IMR-90 (cell line): ENCODE measurements around the gene PYGO2. TPM values are rescaled to one million over a fixed set of nuclear protein-coding genes. Genes with fewer than 3 reads are reported as not detected.

Experiments
- ATAC-seq: fragments of 200-7000 bp; cut with Tn5 transposase; 2 replicates; pipeline ENCODE4 v1.9.1; 2020; ENCODE audit warnings: low read depth, mild to moderate bottlenecking, moderate library complexity
- Bru-seq: library from RNA; stranded (reverse); fragments of 400-500 nt; gene quantifications from one replicate; lab custom pipeline; 2021; lab: Mats Ljungman, UMichigan
- BruChase-seq, 2 experiments: library from RNA; stranded (reverse); fragments of 400-500 nt; gene quantifications; one replicate each; lab custom pipeline; 2021; lab: Mats Ljungman, UMichigan
- BruUV-seq: library from RNA; stranded (reverse); fragments of 400-500 nt; replicated peaks from 2 replicates; lab custom pipeline; 2021; lab: Mats Ljungman, UMichigan
- CTCF ChIA-PET: fragments of 300-600 bp; formaldehyde crosslinking; extraction: SDS; loops from one replicate; lab custom pipeline; 2021; ENCODE audit warnings: antibody characterized with exemption; lab: Yijun Ruan, JAX
- POLR2A ChIA-PET: fragments of 300-600 bp; sonication (Branson Sonifier 250); formaldehyde crosslinking; loops from one replicate; lab custom pipeline; 2022; ENCODE audit warnings: antibody characterized with exemption; ENCODE audit not compliant: unreplicated experiment; lab: Charles Lee
- DNase-seq: peaks from one replicate; pipeline ENCODE4 v3.0.0; 2013
- H2AFZ ChIP-seq: replicated peaks from 2 replicates; pipeline ENCODE3; 2013; ENCODE audit warnings: low read length, mild to moderate bottlenecking; ENCODE audit not compliant: poor library complexity
- H2AK5ac ChIP-seq: 2 replicates; pipeline ENCODE4 v1.6.1; 2013; ENCODE audit warnings: low read depth, low read length, inconsistent platforms
- H2AK9ac ChIP-seq: replicated peaks from 2 replicates; pipeline ENCODE3; 2013; ENCODE audit warnings: mild to moderate bottlenecking, low read depth, low read length, moderate library complexity; ENCODE audit not compliant: poor library complexity
- H2BK120ac ChIP-seq: 2 replicates; pipeline ENCODE4 v1.6.1; 2013; ENCODE audit warnings: low read depth, low read length, inconsistent platforms
- H2BK15ac ChIP-seq: 3 replicates; pipeline ENCODE4 v1.6.1; 2013; ENCODE audit warnings: low read depth, low read length, inconsistent platforms
- H2BK20ac ChIP-seq: 2 replicates; pipeline ENCODE4 v1.6.1; 2013; ENCODE audit warnings: low read depth, mild to moderate bottlenecking, inconsistent platforms, low read length, moderate library complexity
- H2BK5ac ChIP-seq: 2 replicates; pipeline ENCODE4 v1.6.1; 2013; ENCODE audit warnings: mild to moderate bottlenecking, low read depth, low read length, inconsistent platforms; ENCODE audit not compliant: poor library complexity, severe bottlenecking
- H3K14ac ChIP-seq: replicated peaks from 2 replicates; pipeline ENCODE4 v1.6.1; 2013; ENCODE audit warnings: low read depth, low read length, inconsistent platforms
- H3K18ac ChIP-seq: 2 replicates; pipeline ENCODE4 v1.6.1; 2013; ENCODE audit warnings: low read depth, low read length, control low read depth
- H3K23ac ChIP-seq: 2 replicates; pipeline ENCODE4 v1.6.1; 2013; ENCODE audit warnings: low read depth, low read length, inconsistent platforms
- H3K27ac ChIP-seq: 2 replicates; pipeline ENCODE4 v1.5.1; 2013; ENCODE audit warnings: mild to moderate bottlenecking, control low read depth, low read length; ENCODE audit not compliant: insufficient read depth
- H3K27me3 ChIP-seq: 2 replicates; pipeline ENCODE4 v1.6.1; 2013; ENCODE audit warnings: low read length; ENCODE audit not compliant: control insufficient read depth, insufficient read depth
- H3K36me3 ChIP-seq: 2 replicates; pipeline ENCODE4 v1.6.1; 2013; ENCODE audit warnings: low read length, mixed read lengths; ENCODE audit not compliant: control insufficient read depth, insufficient read depth
- H3K4ac ChIP-seq: 2 replicates; pipeline ENCODE4 v1.6.1; 2013; ENCODE audit warnings: low read depth, low read length, inconsistent platforms
- H3K4me1 ChIP-seq: 2 replicates; pipeline ENCODE4 v1.6.1; 2013; ENCODE audit warnings: low read length, mixed read lengths; ENCODE audit not compliant: control insufficient read depth, insufficient read depth
- H3K4me2 ChIP-seq: 2 replicates; pipeline ENCODE4 v1.6.1; 2013; ENCODE audit warnings: low read depth, mild to moderate bottlenecking, control low read depth, low read length, moderate library complexity
- H3K4me3 ChIP-seq: 2 replicates; pipeline ENCODE4 v1.5.1; 2013; ENCODE audit warnings: low read depth, mild to moderate bottlenecking, control low read depth, low read length, moderate library complexity; ENCODE audit not compliant: insufficient read depth
- H3K56ac ChIP-seq: 2 replicates; pipeline ENCODE4 v1.6.1; 2013; ENCODE audit warnings: low read length, inconsistent platforms; ENCODE audit not compliant: insufficient read depth; ENCODE audit errors: extremely low read depth
- H3K79me1 ChIP-seq, 2 experiments: 2 replicates each; pipeline ENCODE4 v1.6.1; 2013; ENCODE audit warnings: low read length in 2 of 2, inconsistent platforms in 1 of 2, low read depth in 1 of 2
- H3K9ac ChIP-seq: 2 replicates; pipeline ENCODE4 v1.6.1; 2013; ENCODE audit warnings: low read depth, low read length, control low read depth
- H3K9me1 ChIP-seq: 2 replicates; pipeline ENCODE4 v1.6.1; 2013; ENCODE audit warnings: low read length, inconsistent platforms; ENCODE audit not compliant: insufficient read depth
- H3K9me3 ChIP-seq: 2 replicates; pipeline ENCODE4 v1.6.1; 2013; ENCODE audit warnings: low read length; ENCODE audit not compliant: control insufficient read depth, insufficient read depth
- H4K20me1 ChIP-seq: 2 replicates; pipeline ENCODE4 v1.6.1; 2013; ENCODE audit warnings: low read length, inconsistent platforms; ENCODE audit not compliant: insufficient read depth
- H4K5ac ChIP-seq: 2 replicates; pipeline ENCODE4 v1.6.1; 2013; ENCODE audit warnings: mild to moderate bottlenecking, low read depth, low read length, control low read depth
- H4K8ac ChIP-seq, 2 experiments: 2 replicates each; pipeline ENCODE4 v1.6.1; 2013; ENCODE audit warnings: low read depth in 2 of 2, low read length in 2 of 2, control low read depth in 1 of 2, inconsistent platforms in 1 of 2
- H4K91ac ChIP-seq: 2 replicates; pipeline ENCODE4 v1.6.1; 2013; ENCODE audit warnings: low read depth, low read length, inconsistent platforms; ENCODE audit not compliant: insufficient read depth
- FOS ChIP-seq: fragments of 150-350 bp; IDR thresholded peaks from 2 replicates; pipeline ENCODE4 v1.6.1; 2016; ENCODE audit warnings: low read depth, low read length
- MAZ ChIP-seq: IDR thresholded peaks from 2 replicates; pipeline ENCODE4 v1.6.1; 2012; ENCODE audit warnings: low read depth, mild to moderate bottlenecking, low read length, improper control_type of control experiment, moderate library complexity, borderline replicate concordance
- MXI1 ChIP-seq: IDR thresholded peaks from 2 replicates; pipeline ENCODE4 v1.6.1; 2012; ENCODE audit warnings: low read depth, mild to moderate bottlenecking, low read length, moderate library complexity, borderline replicate concordance
- RFX5 ChIP-seq: IDR thresholded peaks from 2 replicates; pipeline ENCODE4 v1.8.0; 2012; ENCODE audit warnings: low read depth, mild to moderate bottlenecking, low read length, moderate library complexity
- SMC3 ChIP-seq: fragments of 150-350 bp; IDR thresholded peaks from 2 replicates; pipeline ENCODE4 v1.6.1; 2016; ENCODE audit warnings: low read depth, mild to moderate bottlenecking, antibody characterized with exemption, low read length, moderate library complexity
- WGBS, 2 experiments: methylation state at CpG; one replicate each; pipeline versions ENCODE4 v1.1.5 to v1.1.7; 2013; ENCODE audit warnings: missing lambda C conversion rate in 2 of 2; ENCODE audit not compliant: insufficient read length in 1 of 2; ENCODE audit errors: extremely low coverage in 2 of 2; 5-methylcytosine and 5-hydroxymethylcytosine counted together
- dilution Hi-C: fragments of 300-500 bp; cut with HindIII; formaldehyde crosslinking; loops from one replicate; pipeline ENCODE4 v1.14.3; 2018; ENCODE audit warnings: low sequenced_read_pairs; ENCODE audit not compliant: unreplicated experiment
- in situ Hi-C: fragments of 300-500 bp; cut with MboI; formaldehyde crosslinking; loops from 3 replicates; pipeline ENCODE4 v1.14.3; 2019; ENCODE audit warnings: low sequenced_read_pairs, inconsistent platforms, mixed read lengths
- intact Hi-C: fragments of 100-400 bp; cut with micrococcal nuclease; formaldehyde crosslinking; loops from 2 replicates; pipeline ENCODE4 v1.10.0; 2022
- long read RNA-seq: library from polyadenylated mRNA; unstranded; transcript quantifications from one replicate; pipeline ENCODE4 v2.0.0, GENCODE V29; 2021; ENCODE audit not compliant: unreplicated experiment
- polyA plus RNA-seq, 3 experiments: library from polyadenylated mRNA; depleted of rRNA; stranded (reverse); fragments of >200 nt; gene quantifications; 2 replicates each; pipeline ENCODE4 v1.2.3, GENCODE V29; 2012; ENCODE audit warnings: low replicate concordance in 1 of 3
- total RNA-seq: library from RNA; depleted of rRNA; stranded (reverse); fragments of >200 nt; gene quantifications from 2 replicates; pipeline ENCODE4 v1.2.3, GENCODE V29; 2012; rRNA removed
- TF ChIP-seq, protein P1 (sequence below): conservative IDR thresholded peaks from 2 replicates; pipeline ENCODE4 v1.5.1; 2012; ENCODE audit warnings: mild to moderate bottlenecking, low read depth, low read length, improper control_type of control experiment
- TF ChIP-seq, protein P2 (sequence below): fragments of 150-350 bp; IDR thresholded peaks from 2 replicates; pipeline ENCODE4 v1.6.1; 2017; ENCODE audit warnings: mild to moderate bottlenecking, antibody characterized with exemption, low read length, low read depth

The PYGO2 gene, protein sequence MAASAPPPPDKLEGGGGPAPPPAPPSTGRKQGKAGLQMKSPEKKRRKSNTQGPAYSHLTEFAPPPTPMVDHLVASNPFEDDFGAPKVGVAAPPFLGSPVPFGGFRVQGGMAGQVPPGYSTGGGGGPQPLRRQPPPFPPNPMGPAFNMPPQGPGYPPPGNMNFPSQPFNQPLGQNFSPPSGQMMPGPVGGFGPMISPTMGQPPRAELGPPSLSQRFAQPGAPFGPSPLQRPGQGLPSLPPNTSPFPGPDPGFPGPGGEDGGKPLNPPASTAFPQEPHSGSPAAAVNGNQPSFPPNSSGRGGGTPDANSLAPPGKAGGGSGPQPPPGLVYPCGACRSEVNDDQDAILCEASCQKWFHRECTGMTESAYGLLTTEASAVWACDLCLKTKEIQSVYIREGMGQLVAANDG
- 5.3 and 5.4 TPM in 2 replicates for total RNA-seq
- polyA plus RNA-seq (2012; rRNA removed), result 12.3 and 14.8 TPM in 2 replicates
- 7.8 and 8.6 TPM in 2 replicates for polyA plus RNA-seq (2012; cell fraction: cytosol; rRNA removed)
- 28.6 and 31.8 TPM in 2 replicates for polyA plus RNA-seq (2012; cell fraction: nucleus; rRNA removed; ENCODE audit: low replicate concordance)
- Bru-seq, nascent RNA, result percentile 68 among the genes with signal in this experiment
- BruChase-seq, experiment 1, labeled RNA remaining after a 6-hour chase, result percentile 76 among the genes with signal in this experiment
- percentile 92 among the genes with signal in this experiment for BruChase-seq, experiment 2, labeled RNA remaining after a 2-hour chase
- long read RNA-seq, transcript PYGO2-202 (3 exons, 3,146 nt), result major isoform, 6 of 86 reads
- long read RNA-seq, partial matches to known transcripts, result 2 of 86 reads
- long read RNA-seq, other reads (novel, unspliced or antisense), result 78 of 86 reads

DNA sequence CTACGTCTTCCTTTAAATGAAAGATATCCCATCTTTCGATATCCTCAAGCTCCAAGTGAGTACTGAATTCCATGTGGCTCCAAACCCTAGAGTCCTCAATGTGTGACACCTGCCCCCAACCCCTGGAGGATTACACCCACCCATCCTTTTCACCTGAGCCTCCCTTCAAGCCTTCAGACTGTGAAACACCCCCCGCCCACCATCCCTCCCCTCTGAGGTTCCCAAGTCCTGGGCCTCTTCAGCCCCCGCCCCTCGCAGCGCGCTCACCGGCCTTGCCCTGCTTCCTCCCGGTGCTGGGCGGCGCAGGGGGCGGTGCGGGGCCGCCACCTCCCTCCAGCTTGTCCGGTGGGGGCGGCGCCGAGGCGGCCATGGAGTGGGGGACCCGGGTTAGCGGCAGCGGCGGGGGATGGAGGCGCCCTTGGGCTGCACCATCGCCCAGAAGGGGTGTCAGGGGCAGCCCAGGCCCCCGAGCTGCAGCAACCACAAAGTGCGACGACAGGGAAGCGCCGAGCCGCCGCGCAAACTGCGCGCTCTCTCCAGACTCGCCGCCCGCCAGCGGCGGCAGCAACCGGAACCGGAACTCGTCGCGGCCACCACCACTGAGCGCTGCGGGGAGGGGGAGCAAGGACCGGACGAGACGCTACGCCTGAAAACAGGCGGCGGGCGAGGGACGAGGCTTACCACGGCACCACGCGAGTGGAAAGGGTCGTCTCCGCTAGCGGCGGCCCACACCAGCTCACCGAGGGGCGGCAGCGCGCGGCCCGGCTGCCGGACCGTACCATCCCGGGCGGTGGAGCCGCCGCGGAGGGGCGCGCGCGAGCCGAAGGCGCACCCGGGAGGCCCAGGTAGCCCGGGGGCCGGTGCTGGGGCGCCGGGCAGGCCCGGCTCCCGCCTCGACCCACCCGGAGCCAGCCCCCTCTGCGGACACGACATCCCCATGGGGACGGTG, at the start of gene PYGO2:
TSS of gene PYGO2 (minus strand) at position 576 of the 949 bp plus-strand sequence. CDS start at position 370, 206 bp downstream.
- Histone ChIP-seq H3K4me2 (peak within 1 kb of the TSS; percentile 90), H3K27ac (peak within 1 kb of the TSS; percentile 96), H4K5ac (peak within 1 kb of the TSS; percentile 89), H3K9me3 (no peaks in the 10 kb centered on the region), H3K23ac (peak within 1 kb of the TSS; percentile 98; the same call in 1 of the 2 replicates), H2AK9ac (peak within 1 kb of the TSS; percentile 100), H2BK5ac (peak within 1 kb of the TSS; percentile 98), H3K56ac (peak within 1 kb of the TSS; percentile 75), H4K8ac (peak within 1 kb of the TSS; percentile 88 to 99), H3K27me3 (no peaks in the 10 kb centered on the region), H3K4me1 (peaks cover 11% of the 10 kb centered on the region), H3K4me3 (peak within 1 kb of the TSS; percentile 86), H2BK20ac (no peak within 1 kb of the TSS), H3K14ac (peak within 1 kb of the TSS; percentile 100), H2AFZ (peak within 1 kb of the TSS; percentile 98), H3K9ac (peak within 1 kb of the TSS; percentile 94), H4K20me1 (peaks cover 18% of the 10 kb centered on the region), H3K79me1 (peaks cover 25 to 67% of the 10 kb centered on the region in 2 experiments), H3K9me1 (no peaks in the 10 kb centered on the region), H3K36me3 (peaks cover 49% of the 10 kb centered on the region), H2BK120ac (peak within 1 kb of the TSS; percentile 93), H3K4ac (peak within 1 kb of the TSS; percentile 99), H2BK15ac (no peak within 1 kb of the TSS; the same call in 2 of the 3 replicates), H4K91ac (peak within 1 kb of the TSS; percentile 96), H3K18ac (peak within 1 kb of the TSS; percentile 95), H2AK5ac (peak within 1 kb of the TSS; percentile 95)
- CTCF ChIA-PET, result interaction anchor here (0.6 to 1.6 kb wide), 7 partner anchors 9 to 124 kb away, joined by 3 to 11 read pairs (median 3); partner anchors contain the start of gene SHC1
- in situ Hi-C loops, result no loop called here
- DNase-seq (peak; percentile 66), ATAC-seq (peak; percentile 86)
- 0% methylated on average over 57 of the region's 93 CpGs; no CpG with 5 or more reads in 1 of the 2 experiments for WGBS, 2 experiments
- BruUV-seq, result no TSS peak
- dilution Hi-C loops, result no loop called here
- intact Hi-C loops, result loop anchor here (2.0 kb wide), 2 partner anchors 37 to 123 kb away; no protein-coding TSS in a partner anchor
- POLR2A ChIA-PET, result interaction anchor here (1.2 to 2.5 kb wide), 2 partner anchors 9 to 12 kb away, joined by 10 to 17 read pairs; partner anchors contain the start of gene SHC1
- peak; percentile 50; the same call in 1 of the 2 replicates for TF ChIP-seq MAZ
- no peak for TF ChIP-seq RFX5
- no peak; the same call in 1 of the 2 replicates for TF ChIP-seq MXI1
- TF ChIP-seq, protein P1, sequence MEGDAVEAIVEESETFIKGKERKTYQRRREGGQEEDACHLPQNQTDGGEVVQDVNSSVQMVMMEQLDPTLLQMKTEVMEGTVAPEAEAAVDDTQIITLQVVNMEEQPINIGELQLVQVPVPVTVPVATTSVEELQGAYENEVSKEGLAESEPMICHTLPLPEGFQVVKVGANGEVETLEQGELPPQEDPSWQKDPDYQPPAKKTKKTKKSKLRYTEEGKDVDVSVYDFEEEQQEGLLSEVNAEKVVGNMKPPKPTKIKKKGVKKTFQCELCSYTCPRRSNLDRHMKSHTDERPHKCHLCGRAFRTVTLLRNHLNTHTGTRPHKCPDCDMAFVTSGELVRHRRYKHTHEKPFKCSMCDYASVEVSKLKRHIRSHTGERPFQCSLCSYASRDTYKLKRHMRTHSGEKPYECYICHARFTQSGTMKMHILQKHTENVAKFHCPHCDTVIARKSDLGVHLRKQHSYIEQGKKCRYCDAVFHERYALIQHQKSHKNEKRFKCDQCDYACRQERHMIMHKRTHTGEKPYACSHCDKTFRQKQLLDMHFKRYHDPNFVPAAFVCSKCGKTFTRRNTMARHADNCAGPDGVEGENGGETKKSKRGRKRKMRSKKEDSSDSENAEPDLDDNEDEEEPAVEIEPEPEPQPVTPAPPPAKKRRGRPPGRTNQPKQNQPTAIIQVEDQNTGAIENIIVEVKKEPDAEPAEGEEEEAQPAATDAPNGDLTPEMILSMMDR, result peak; percentile 69
- peak; percentile 45 for TF ChIP-seq SMC3
- no peak for TF ChIP-seq FOS
- TF ChIP-seq, protein P2, sequence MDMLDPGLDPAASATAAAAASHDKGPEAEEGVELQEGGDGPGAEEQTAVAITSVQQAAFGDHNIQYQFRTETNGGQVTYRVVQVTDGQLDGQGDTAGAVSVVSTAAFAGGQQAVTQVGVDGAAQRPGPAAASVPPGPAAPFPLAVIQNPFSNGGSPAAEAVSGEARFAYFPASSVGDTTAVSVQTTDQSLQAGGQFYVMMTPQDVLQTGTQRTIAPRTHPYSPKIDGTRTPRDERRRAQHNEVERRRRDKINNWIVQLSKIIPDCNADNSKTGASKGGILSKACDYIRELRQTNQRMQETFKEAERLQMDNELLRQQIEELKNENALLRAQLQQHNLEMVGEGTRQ, result no peak
